ENCODE measurements around the gene GGACT. TPM values are rescaled to one million over a fixed set of nuclear protein-coding genes. Genes with fewer than 3 reads are reported as not detected.

GGACT gene
- total and polyA plus RNA-seq, 2 of the 8 experiments (the other 6 are each of a cell fraction or from before 2014, with no cell fraction given) = 1.1 to 1.5 TPM

- no peak overlapping the region for H2BK20ac ChIP-seq (ENCODE audit: low read length)
- H4K20me1 ChIP-seq (replicated peaks in 1 of 2; ENCODE audit: control insufficient read depth in 1 of 2, insufficient read depth in 2 of 2, low read length in 2 of 2) = no peaks in the 10 kb centered on the region
- no peak overlapping the region; the same call in 1 of the 2 replicates for H4K8ac ChIP-seq (ENCODE audit: extremely low read depth, insufficient read depth, low read length)
- no peak overlapping the region for H3K4ac ChIP-seq (replicated peaks; ENCODE audit: insufficient read length, low read depth, low read length)
- H3K36me3 ChIP-seq (ENCODE audit: control insufficient read depth in 2 of 4, insufficient read depth in 4 of 4, low read length in 3 of 4) = no peaks in the 10 kb centered on the region
- no peak overlapping the region for H2AK5ac ChIP-seq (ENCODE audit: low read depth, low read length)
- no peak overlapping the region for H3K56ac ChIP-seq (replicated peaks; ENCODE audit: insufficient read length, low read depth, low read length)
- H3K23ac ChIP-seq (ENCODE audit: insufficient read length) = no peak overlapping the region
- WGBS, 2 experiments (ENCODE audit: extremely low coverage in 1 of 2, insufficient coverage in 1 of 2, insufficient read length in 1 of 2, insufficient replicate concordance in 2 of 2, low coverage in 1 of 2, low lambda C conversion rate in 2 of 2, missing lambda C conversion rate in 1 of 2) = 93% methylated on average over 14 of the region's 14 CpGs; no CpG with 5 or more reads in 1 of the 2 experiments
- no peak overlapping the region for H3K14ac ChIP-seq (ENCODE audit: insufficient read length)
- H3K27me3 ChIP-seq (replicated peaks in 1 of 4; ENCODE audit: control insufficient read depth in 3 of 4, extremely low read depth in 1 of 4, insufficient read depth in 3 of 4, low read length in 3 of 4) = no peaks in the 10 kb centered on the region
- H2AFZ ChIP-seq (ENCODE audit: low read length) = no peak overlapping the region
- no peak overlapping the region for H3K4me2 ChIP-seq (ENCODE audit: insufficient read depth in 1 of 2, low read depth in 2 of 2, low read length in 2 of 2)
- H3K18ac ChIP-seq (ENCODE audit: extremely low read depth, low read length) = no peak overlapping the region
- no peak for DNase-seq (ENCODE audit: low read depth in 1 of 2, low spot score in 2 of 2)
- FAIRE-seq = no peak
- H4K5ac ChIP-seq (ENCODE audit: insufficient read length, low read depth, low read length) = no peak overlapping the region
- H2BK15ac ChIP-seq (ENCODE audit: low read length) = no peak overlapping the region
- H3K23me2 ChIP-seq (ENCODE audit: low read depth, low read length) = no peaks in the 10 kb centered on the region
- no peak overlapping the region for H3K4me3 ChIP-seq (ENCODE audit: extremely low read depth in 1 of 4, insufficient read depth in 2 of 4, low read depth in 3 of 4, low read length in 4 of 4)
- no peak overlapping the region for H2BK5ac ChIP-seq (ENCODE audit: low read depth, low read length)
- no peak overlapping the region for H2BK120ac ChIP-seq (replicated peaks; ENCODE audit: low read depth, low read length)
- CTCF ChIA-PET (ENCODE audit: partially characterized antibody) = interaction anchor here (0.8 to 1.6 kb wide), 5 partner anchors 8 to 945 kb away, joined by 3 to 4 read pairs (median 3); no protein-coding TSS in a partner anchor
- H3K4me1 ChIP-seq (replicated peaks in 1 of 4; ENCODE audit: control insufficient read depth in 3 of 4, insufficient read depth in 4 of 4, low read length in 3 of 4) = peaks cover 4 to 21% (median 11%) of the 10 kb centered on the region in 4 experiments
- no peak overlapping the region for H4K91ac ChIP-seq (replicated peaks; ENCODE audit: insufficient read length, low read length)
- H2BK12ac ChIP-seq (ENCODE audit: low read depth, low read length) = no peak overlapping the region
- no peaks in the 10 kb centered on the region for H3K9me3 ChIP-seq (ENCODE audit: insufficient read depth in 2 of 2, low read depth in 1 of 2, low read length in 1 of 2)
- no peak overlapping the region for H3K9ac ChIP-seq (replicated peaks in 1 of 4; ENCODE audit: extremely low read depth in 1 of 4, low read depth in 3 of 4, low read length in 3 of 4)
- no peaks in the 10 kb centered on the region for H3K79me2 ChIP-seq (ENCODE audit: control insufficient read depth in 1 of 2, insufficient read depth in 2 of 2, low read length in 2 of 2)
- POLR2A ChIA-PET (ENCODE audit: partially characterized antibody) = no interaction called here
- TF ChIP-seq SUZ12 (IDR thresholded peaks at IDR 0.05; ENCODE audit: low read length) (no peak), ATF2 (IDR thresholded peaks at IDR 0.05; ENCODE audit: low read length) (no peak), RBBP5 (IDR thresholded peaks at IDR 0.05; ENCODE audit: borderline replicate concordance, low read depth, low read length) (no peak)
- H3K79me1 ChIP-seq (ENCODE audit: low read depth, low read length) = no peaks in the 10 kb centered on the region
- H3K27ac ChIP-seq (ENCODE audit: low read depth, low read length) = no peak overlapping the region
These were observed 65.2 kb downstream of the GGACT start for GRCh38 chr13:100523411-100523810.

Data from H1 (cell line).